Panc1 (cell line): ENCODE measurements around the gene UCP3. TPM values are rescaled to one million over a fixed set of nuclear protein-coding genes. Genes with fewer than 3 reads are reported as not detected.

Source experiments
- ATAC-seq: fragments of 200-7000 bp; cut with Tn5 transposase; 2 replicates; pipeline ENCODE4 v1.9.1; 2020; ENCODE audit warnings: mild to moderate bottlenecking, moderate library complexity
- BruUV-seq: library from RNA; stranded (reverse); fragments of 400-500 nt; replicated peaks from 2 replicates; lab custom pipeline; 2021; lab: Mats Ljungman, UMichigan
- CTCF ChIA-PET: fragments of 300-600 bp; sonication (Branson Sonifier 250); formaldehyde crosslinking; loops from one replicate; lab custom pipeline; 2022; ENCODE audit warnings: antibody characterized with exemption; lab: Charles Lee
- POLR2A ChIA-PET: fragments of 300-600 bp; sonication (Branson Sonifier 250); formaldehyde crosslinking; loops from one replicate; lab custom pipeline; 2022; ENCODE audit warnings: antibody characterized with exemption; lab: Charles Lee
- DNase-seq: peaks from one replicate; pipeline ENCODE4 v3.0.0-alpha.2; 2010; ENCODE audit warnings: low read depth, low spot score
- H3K27ac ChIP-seq: 2 replicates; pipeline ENCODE4 v1.5.1; 2011; ENCODE audit warnings: mild to moderate bottlenecking, low read length, inconsistent platforms
- H3K27me3 ChIP-seq: fragments of 200-500 bp; sonication (Bioruptor generic); 2 replicates; pipeline ENCODE4 v1.6.0; 2014; ENCODE audit warnings: low read length, inconsistent platforms; ENCODE audit not compliant: control insufficient read depth, insufficient read depth
- H3K36me3 ChIP-seq: fragments of 200-500 bp; sonication (Bioruptor generic); 2 replicates; pipeline ENCODE4 v1.5.1; 2014; ENCODE audit warnings: inconsistent platforms, mild to moderate bottlenecking, low read length, moderate library complexity; ENCODE audit not compliant: control insufficient read depth, insufficient read depth
- H3K4me1 ChIP-seq: 2 replicates; pipeline ENCODE4 v1.5.1; 2011; ENCODE audit warnings: inconsistent platforms, mild to moderate bottlenecking, low read length, moderate library complexity; ENCODE audit not compliant: control insufficient read depth, insufficient read depth
- H3K4me3 ChIP-seq, 2 experiments: 2 replicates each; pipeline ENCODE4 v1.5.1; 2011 to 2012; ENCODE audit warnings: low read depth in 2 of 2, low read length in 2 of 2, mild to moderate bottlenecking in 2 of 2, inconsistent platforms in 1 of 2, moderate library complexity in 1 of 2
- H3K9me3 ChIP-seq: fragments of 200-500 bp; sonication (Bioruptor generic); 2 replicates; pipeline ENCODE4 v1.5.1; 2014; ENCODE audit warnings: low read depth, mild to moderate bottlenecking, inconsistent platforms, low read length, moderate library complexity; ENCODE audit not compliant: control insufficient read depth, insufficient read depth
- CTCF ChIP-seq: fragments of 450-650 bp; IDR thresholded peaks from 2 replicates; pipeline ENCODE4 v1.5.1; 2017; ENCODE audit warnings: mild to moderate bottlenecking
- POLR2AphosphoS5 ChIP-seq: IDR thresholded peaks from 2 replicates; pipeline ENCODE4 v1.6.1; 2012; ENCODE audit warnings: mild to moderate bottlenecking, low read depth, low read length, moderate library complexity
- REST ChIP-seq, 2 experiments: IDR thresholded peaks; 2 replicates each; pipeline ENCODE4 v1.6.1; 2011 to 2012; ENCODE audit warnings: low read depth in 2 of 2, control low read depth in 1 of 2, low read length in 1 of 2, mild to moderate bottlenecking in 1 of 2, moderate library complexity in 1 of 2; ENCODE audit not compliant: insufficient read depth in 1 of 2
- SIN3A ChIP-seq: IDR thresholded peaks from 2 replicates; pipeline ENCODE4 v1.6.1; 2012; ENCODE audit warnings: low read depth, mild to moderate bottlenecking, low read length, moderate library complexity, borderline replicate concordance; ENCODE audit not compliant: insufficient read depth
- TCF7L2 ChIP-seq: IDR thresholded peaks from 2 replicates; pipeline ENCODE4 v1.6.1; 2011; ENCODE audit warnings: mild to moderate bottlenecking, low read depth, low read length, inconsistent platforms
- in situ Hi-C: cut with HindIII; loops from 2 replicates; pipeline ENCODE4 v1.10.0; 2016; ENCODE audit warnings: low sequenced_read_pairs, low pct_unique_long_range_greater_than_20kb
- intact Hi-C: fragments of 100-400 bp; cut with micrococcal nuclease; formaldehyde crosslinking; loops from one replicate; pipeline ENCODE4 v1.10.0; 2022; ENCODE audit not compliant: unreplicated experiment
- total RNA-seq: library from RNA; stranded (reverse); gene quantifications from one replicate; pipeline ENCODE4 v1.2.1, GENCODE V29; 2021; ENCODE audit not compliant: unreplicated experiment

UCP3 gene
- total RNA-seq, 1 experiment from 2014 or later, result 0.46 TPM

GRCh38 chr11:73965764-73966121, 43.1 kb downstream of the UCP3 start:
- in situ Hi-C loops, result no loop called here
- TF ChIP-seq REST (IDR thresholded peaks at IDR 0.05; ENCODE audit: insufficient read depth in 1 of 2, low read depth in 2 of 2, low read length in 1 of 2) (no peak), SIN3A (no peak), TCF7L2 (no peak), CTCF (no peak), POLR2AphosphoS5 (no peak)
- ChIA-PET POLR2A (no interaction called here), CTCF (no interaction called here)
- no peaks in the 10 kb centered on the region for H3K9me3 ChIP-seq
- H3K4me3 ChIP-seq, result no peak overlapping the region
- no peaks in the 10 kb centered on the region for H3K27me3 ChIP-seq
- no peaks in the 10 kb centered on the region for H3K36me3 ChIP-seq
- no TSS peak for BruUV-seq
- ATAC-seq (no peak), DNase-seq (no peak)
- H3K27ac ChIP-seq, result no peak overlapping the region
- intact Hi-C loops, result loop anchor here (10.0 kb wide), 1 partner anchor 129 kb away; no protein-coding TSS in a partner anchor
- H3K4me1 ChIP-seq, result peaks cover 9% of the 10 kb centered on the region

GRCh38 chr11:73965076-73965763, 43.7 kb downstream of the UCP3 start:
- ChIA-PET POLR2A (interaction anchor here (0.7 kb wide), 1 partner anchor 56 kb away, joined by 4 read pairs; no protein-coding TSS in a partner anchor), CTCF (interaction anchor here (0.5 to 0.7 kb wide), 2 partner anchors 34 to 47 kb away, joined by 3 read pairs; no protein-coding TSS in a partner anchor)
- TF ChIP-seq CTCF (no peak), POLR2AphosphoS5 (no peak), TCF7L2 (no peak), REST (IDR thresholded peaks at IDR 0.05; ENCODE audit: insufficient read depth in 1 of 2, low read depth in 2 of 2, low read length in 1 of 2) (no peak), SIN3A (no peak)
- peaks cover 9% of the 10 kb centered on the region for H3K4me1 ChIP-seq
- no peaks in the 10 kb centered on the region for H3K36me3 ChIP-seq
- BruUV-seq, result no TSS peak
- H3K27me3 ChIP-seq, result no peaks in the 10 kb centered on the region
- ATAC-seq (peak; percentile 37; the same call in 1 of the 2 replicates), DNase-seq (no peak)
- H3K27ac ChIP-seq, result no peak overlapping the region
- in situ Hi-C loops, result no loop called here
- intact Hi-C loops, result loop anchor here (10.0 kb wide), 1 partner anchor 130 kb away; no protein-coding TSS in a partner anchor
- H3K4me3 ChIP-seq, result 0 out of 4 replicates have a peak overlapping the region, but pooled peaks of 1 of the 2 experiments have one; percentile 25
- no peaks in the 10 kb centered on the region for H3K9me3 ChIP-seq
